Thyroid gland (tissue), 4 donors: ENCODE measurements around the gene USP2.

Experiments used
- POLR2A ChIP-seq, 2 donors: fragments of 450-650 bp; IDR thresholded peaks; one replicate each; pipeline ENCODE4 v1.6.1; 2017; ENCODE audit warnings: antibody characterized with exemption in 2 of 2, mild to moderate bottlenecking in 2 of 2, moderate library complexity in 1 of 2
- TF ChIP-seq, protein P1 (sequence below), 6 experiments: fragments of 200-600 bp in 3 of 6; fragments of 450-650 bp in 3 of 6; sonication (generic) in 3 of 6; IDR thresholded peaks; one replicate each; pipeline ENCODE4 v1.5.1; 2016 to 2019; ENCODE audit warnings: antibody characterized with exemption in 6 of 6, mild to moderate bottlenecking in 2 of 6, inconsistent platforms in 1 of 6, moderate library complexity in 1 of 6

DNA sequence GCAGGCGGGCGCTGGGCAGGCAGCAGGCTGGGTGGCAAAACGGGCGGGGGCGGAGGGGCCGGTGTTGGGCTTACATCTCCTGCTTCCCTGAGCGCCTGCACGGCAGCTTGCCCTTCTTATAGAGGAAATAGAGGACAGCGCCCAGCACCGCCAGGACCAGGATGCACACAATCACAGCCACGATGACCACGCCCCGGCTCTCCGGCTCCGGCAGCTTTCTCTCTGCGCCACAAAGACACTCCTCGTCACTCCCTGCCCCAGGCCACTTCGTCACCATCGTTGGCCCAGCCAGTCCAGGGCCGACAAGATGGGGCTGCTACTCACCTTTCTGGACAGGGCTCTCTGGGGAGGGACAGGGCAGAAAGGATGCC, 70.8 kb downstream of the USP2 start:
- TF ChIP-seq, protein P1, sequence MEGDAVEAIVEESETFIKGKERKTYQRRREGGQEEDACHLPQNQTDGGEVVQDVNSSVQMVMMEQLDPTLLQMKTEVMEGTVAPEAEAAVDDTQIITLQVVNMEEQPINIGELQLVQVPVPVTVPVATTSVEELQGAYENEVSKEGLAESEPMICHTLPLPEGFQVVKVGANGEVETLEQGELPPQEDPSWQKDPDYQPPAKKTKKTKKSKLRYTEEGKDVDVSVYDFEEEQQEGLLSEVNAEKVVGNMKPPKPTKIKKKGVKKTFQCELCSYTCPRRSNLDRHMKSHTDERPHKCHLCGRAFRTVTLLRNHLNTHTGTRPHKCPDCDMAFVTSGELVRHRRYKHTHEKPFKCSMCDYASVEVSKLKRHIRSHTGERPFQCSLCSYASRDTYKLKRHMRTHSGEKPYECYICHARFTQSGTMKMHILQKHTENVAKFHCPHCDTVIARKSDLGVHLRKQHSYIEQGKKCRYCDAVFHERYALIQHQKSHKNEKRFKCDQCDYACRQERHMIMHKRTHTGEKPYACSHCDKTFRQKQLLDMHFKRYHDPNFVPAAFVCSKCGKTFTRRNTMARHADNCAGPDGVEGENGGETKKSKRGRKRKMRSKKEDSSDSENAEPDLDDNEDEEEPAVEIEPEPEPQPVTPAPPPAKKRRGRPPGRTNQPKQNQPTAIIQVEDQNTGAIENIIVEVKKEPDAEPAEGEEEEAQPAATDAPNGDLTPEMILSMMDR (IDR thresholded peaks at IDR 0.05): no peak
- TF ChIP-seq POLR2A (IDR thresholded peaks at IDR 0.05): no peak
